GM21825 (cell line): Measurements from ENCODE around the gene CCL1.
A peak's percentile ranks its signal among the peaks of the same experiment; 100 is the strongest.
"Not testable (repeated sequence)": the region's sequence is repeated elsewhere in the genome, so short reads cannot be mapped to it uniquely, and the experiment has no call there.

Experiments
- ATAC-seq: cut with Tn5 transposase; IDR thresholded peaks from one replicate; pipeline ENCODE4 v1.9.1; 2021; ENCODE audit warnings: mild to moderate bottlenecking, moderate library complexity; ENCODE audit not compliant: unreplicated experiment

Gene CCL1

GRCh38 chr17:34361478-34362061, 1.5 kb downstream of the CCL1 start:
- peak; percentile 49 for ATAC-seq

GRCh38 chr17:34360601-34361270, 2.3 kb downstream of the CCL1 start:
- no peak for ATAC-seq

- no peak for ATAC-seq
These were observed 4.4 kb downstream of the CCL1 start for GRCh38 chr17:34358631-34359030.

DNA sequence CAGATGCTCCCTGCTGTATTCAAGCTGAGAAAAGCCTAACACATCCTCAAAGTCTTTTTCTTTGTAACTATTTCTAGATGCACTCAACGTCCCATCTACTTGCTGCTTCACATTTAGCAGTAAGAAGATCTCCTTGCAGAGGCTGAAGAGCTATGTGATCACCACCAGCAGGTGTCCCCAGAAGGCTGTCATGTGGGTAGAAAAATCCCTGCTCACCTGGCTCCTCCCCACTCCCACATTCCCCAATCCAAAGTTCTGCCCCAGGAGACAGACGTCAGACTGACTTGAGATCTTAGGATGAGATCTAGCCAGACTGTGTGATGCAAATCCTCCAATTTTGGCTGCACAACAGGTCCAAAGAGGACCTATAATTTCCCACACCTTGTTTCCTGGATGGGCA, 5.6 kb downstream of the CCL1 start:
- no peak for ATAC-seq

DNA sequence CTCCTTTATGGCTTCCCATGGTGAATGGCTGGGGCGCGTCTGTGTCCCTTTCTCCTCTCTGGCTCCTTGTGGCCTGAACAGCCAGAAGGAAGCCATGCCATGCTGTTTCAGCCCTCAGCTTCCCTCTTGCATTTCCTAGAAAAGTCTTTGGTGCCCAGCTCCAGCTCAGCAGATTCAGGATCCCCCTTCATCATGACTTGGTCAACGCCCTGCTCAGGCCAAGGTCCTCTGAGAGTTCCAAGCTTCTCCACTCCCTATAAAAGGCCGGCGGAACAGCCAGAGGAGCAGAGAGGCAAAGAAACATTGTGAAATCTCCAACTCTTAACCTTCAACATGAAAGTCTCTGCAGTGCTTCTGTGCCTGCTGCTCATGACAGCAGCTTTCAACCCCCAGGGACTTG, 6.8 kb downstream of the CCL1 start, which contains the start of gene CCL13:
TSS of gene CCL13 (plus strand) at position 287 of the 400 bp plus-strand sequence. CDS start at position 334, 47 bp downstream.
- no peak for ATAC-seq

GRCh38 chr17:34354637-34355036, 8.4 kb downstream of the CCL1 start:
- ATAC-seq, result no peak

- no peak for ATAC-seq
These were observed 10.8 kb downstream of the CCL1 start for GRCh38 chr17:34352191-34352590.

GRCh38 chr17:34351096-34351495, 11.9 kb downstream of the CCL1 start:
- no peak for ATAC-seq

DNA sequence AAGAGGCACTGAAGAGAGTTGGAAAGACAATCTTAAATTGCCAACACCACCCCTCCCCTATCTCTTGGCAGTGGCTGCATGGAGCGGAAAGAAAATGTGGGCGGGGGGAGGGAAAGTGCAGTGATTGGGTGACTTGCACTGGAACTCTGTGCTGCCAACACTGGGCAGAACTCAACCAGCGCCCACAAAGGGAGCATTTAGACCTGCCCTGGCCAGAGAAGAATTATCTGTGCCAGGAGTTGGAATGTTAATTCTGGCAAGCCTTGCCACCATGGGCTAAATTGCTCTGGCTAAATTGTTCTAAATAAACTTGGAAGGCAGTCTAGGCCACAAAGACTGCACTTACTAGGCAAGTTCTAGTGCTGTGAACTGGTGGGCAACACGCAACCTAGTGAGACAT, 13.3 kb downstream of the CCL1 start:
- no peak for ATAC-seq

- ATAC-seq, result no peak
These were observed 16.0 kb downstream of the CCL1 start for GRCh38 chr17:34347063-34347462.

DNA sequence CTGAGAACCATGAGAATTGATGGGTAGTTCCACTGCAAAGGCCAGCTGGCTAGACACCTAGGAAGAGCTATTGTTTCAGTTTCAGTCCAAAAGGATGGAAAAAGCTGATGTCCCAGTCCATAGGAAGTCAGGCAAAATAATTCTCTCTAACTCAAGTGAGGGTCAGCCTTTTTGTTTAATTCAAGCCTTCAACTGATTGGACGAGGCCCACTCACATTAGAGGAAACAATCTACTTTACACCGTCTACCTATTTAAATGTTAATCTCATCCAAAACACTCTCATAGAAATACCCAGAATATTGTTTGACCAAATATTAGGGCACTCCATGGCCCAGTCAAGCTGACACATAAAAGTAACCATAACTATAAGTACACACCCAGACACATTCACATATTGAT, 21.1 kb downstream of the CCL1 start:
- no peak for ATAC-seq

DNA sequence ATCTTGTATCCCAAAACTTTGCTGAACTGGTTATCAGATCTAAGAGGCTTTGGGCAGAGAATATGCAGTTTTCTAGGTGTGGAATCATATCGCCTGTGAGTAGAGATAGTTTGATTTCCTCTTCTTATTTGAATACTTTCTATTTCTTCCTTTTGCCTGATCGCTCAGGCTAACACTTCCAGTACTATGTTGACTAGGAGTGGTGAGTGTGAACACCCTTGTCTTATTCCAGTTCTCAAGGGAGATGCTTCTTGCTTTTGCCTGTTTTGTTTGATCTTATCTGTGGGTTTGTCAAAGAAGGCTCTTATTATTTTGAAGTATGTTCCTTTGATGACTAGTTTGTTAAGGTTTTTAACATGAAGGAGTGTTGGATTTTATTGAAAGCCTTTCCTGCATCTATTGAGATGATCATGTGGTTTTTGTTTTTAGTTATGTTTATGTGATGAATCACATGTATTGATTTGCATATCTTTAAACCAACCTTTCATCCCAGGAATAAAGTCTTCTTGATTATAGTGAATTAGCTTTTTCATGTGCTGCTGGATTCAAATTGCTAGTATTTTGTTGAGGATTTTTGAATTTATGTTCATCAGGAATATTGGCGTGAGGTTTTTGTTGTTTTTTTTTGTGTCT, 23.8 kb downstream of the CCL1 start:
- ATAC-seq, result no peak

GRCh38 chr17:34337701-34338100, 25.3 kb downstream of the CCL1 start:
- no peak for ATAC-seq

- not testable (repeated sequence) for ATAC-seq
These were observed 35.5 kb downstream of the CCL1 start for GRCh38 chr17:34327580-34327979.

DNA sequence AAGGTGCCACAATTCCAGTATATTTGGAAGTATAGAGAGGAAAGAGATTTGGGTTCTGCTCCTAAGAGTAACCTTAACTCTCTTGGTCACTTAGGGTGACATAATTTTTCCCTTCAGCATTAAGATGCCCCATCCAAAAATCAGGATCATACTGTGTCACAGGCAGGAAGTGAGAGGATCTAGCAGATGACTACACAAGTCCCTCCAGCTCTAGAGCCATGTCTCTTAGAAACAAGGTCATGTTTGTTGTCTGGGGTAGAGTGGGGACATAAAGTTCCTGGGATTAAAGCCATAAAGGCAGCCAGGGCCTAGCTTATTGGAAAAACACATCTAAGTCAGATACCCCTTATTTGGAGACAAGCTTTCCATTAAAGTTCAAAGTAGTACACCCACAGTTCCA, 41.1 kb downstream of the CCL1 start:
- ATAC-seq, result no peak

GRCh38 chr17:34319039-34319483, 44.0 kb downstream of the CCL1 start, which contains the start of gene CCL8:
Gene CCL8, plus strand, starts transcription at chr17:34319435. Its CDS starts 67 bp downstream, at chr17:34319502.
- ATAC-seq, result no peak

DNA sequence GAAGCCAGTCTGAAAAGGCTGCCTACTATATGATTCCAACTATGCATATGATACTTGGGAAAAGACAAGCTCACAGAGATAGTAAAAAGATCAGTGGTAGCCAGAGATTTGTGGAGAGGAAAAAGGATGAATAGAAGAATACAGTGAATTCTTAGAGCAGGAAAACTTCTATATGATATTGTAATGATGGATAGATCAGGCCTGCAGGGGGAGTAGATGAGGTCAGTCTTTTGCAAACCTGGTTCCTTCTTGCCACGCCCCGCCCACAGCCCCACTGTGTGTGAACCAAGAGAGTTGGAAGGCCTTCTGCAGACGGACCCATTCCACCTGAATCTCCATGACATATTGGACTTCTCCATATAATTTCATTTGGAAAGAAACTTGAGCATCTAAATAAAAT, 44.6 kb downstream of the CCL1 start:
- no peak for ATAC-seq

DNA sequence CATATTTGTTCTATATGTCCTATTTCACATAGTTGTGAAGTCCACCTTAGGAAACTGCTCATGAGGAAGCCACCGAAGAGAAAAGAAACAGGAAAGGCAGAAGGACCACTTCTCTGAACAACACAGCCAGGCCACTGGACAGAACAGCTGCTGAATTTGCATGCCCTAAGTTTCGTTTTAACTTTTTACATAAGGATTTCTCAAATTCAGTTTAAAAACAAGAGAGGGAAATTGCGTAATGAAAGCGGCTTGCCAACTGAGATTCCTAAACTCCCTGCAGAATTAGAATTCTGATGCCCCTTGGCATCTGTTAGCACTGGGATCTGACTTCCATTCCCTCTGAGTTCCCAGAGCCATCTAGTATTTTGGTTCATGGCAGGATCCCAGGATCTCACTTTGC, 48.8 kb downstream of the CCL1 start:
- ATAC-seq, result no peak

DNA sequence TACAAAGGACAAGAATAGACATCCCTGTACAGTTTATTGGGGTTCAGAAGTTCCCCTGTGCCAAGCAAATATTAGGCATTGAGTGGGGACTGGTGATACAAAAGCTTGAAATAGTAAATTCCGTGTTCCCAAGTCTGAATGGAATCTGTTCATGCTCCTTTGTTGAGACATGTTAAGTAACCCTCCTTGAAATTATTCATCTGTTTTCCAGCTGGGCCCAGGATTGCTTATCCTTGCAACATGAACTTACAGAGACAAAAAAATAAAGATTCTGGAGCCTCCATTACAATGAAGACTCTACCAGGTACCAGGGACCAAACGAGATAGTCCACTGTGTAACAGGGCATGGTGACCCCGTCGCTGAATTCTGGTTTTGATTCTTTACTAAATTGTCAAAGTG, 49.9 kb downstream of the CCL1 start:
- no peak for ATAC-seq

- ATAC-seq, result no peak
These were observed 51.0 kb downstream of the CCL1 start for GRCh38 chr17:34312080-34312479.

DNA sequence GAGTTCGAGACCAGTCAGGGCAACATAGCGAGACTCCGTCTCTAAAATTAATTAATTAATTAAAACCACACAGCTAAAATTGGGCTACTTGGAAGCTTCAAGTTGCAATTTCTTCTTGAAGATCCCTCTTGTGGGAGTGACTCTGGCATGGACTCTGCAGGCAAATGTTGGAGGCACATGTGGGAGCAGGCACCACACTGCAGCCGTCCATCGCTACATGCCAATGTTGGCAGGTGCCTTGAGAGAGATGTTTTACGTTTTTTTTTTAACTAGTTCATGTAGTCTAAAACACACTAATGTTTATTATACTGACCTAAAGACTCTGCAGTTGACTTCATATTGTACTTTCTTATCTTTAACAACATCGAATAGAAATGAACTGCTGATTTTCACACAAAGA, 51.7 kb downstream of the CCL1 start:
- ATAC-seq, result no peak
